Hypothalamus (tissue), 51 donors: ENCODE data around the gene SLC7A10.
A peak's percentile ranks its signal among the peaks of the same experiment; 100 is the strongest.
"Not testable (repeated sequence)": the region's sequence is repeated elsewhere in the genome, so short reads cannot be mapped to it uniquely, and the experiment has no call there.

ENCODE experiments used
- DNase-seq, 51 donors: peaks; one replicate each; lab custom pipeline; 2025; lab: John Stamatoyannopoulos, UW

SLC7A10 gene

DNA sequence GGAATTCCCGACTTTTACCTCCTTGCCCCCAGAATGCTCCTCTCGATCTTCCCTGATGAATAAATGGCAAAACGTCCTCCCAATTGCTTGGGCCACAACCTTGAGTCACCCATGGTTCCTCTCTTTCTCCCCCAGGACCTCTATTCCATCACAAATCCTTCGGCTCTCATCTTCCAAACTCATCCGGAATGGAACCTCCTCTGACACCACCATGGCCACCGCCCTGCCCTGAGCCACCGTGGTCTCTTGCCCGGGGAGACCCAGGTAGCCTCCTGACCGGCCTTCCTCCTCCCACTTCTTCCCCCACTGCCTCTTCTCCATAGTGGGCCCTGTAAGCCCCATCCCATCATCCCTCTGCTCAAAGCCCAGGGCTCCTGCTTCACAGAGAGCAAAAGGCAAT lies 4.9 kb downstream of the SLC7A10 start:
- no peak for DNase-seq

DNA sequence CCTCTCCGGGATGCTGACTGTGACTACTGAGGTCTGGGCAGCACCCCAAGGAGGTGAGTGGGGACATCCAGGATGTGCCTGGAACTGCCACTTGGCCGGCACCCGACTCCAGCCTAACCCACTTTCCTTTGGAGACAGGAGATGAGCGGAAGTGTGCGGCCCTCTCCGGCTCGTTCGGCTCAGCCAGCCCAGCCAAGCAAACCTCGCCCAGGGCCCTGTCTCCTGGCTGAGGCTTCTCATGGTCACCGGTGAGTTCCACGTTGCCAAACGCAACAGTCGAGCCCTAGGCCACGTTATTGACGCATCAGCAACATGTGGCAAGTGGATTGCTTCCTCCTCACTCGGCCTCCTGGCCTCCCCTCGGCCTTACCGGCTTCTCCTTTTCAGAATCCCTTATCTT lies 5.5 kb downstream of the SLC7A10 start:
- no peak for DNase-seq

DNA sequence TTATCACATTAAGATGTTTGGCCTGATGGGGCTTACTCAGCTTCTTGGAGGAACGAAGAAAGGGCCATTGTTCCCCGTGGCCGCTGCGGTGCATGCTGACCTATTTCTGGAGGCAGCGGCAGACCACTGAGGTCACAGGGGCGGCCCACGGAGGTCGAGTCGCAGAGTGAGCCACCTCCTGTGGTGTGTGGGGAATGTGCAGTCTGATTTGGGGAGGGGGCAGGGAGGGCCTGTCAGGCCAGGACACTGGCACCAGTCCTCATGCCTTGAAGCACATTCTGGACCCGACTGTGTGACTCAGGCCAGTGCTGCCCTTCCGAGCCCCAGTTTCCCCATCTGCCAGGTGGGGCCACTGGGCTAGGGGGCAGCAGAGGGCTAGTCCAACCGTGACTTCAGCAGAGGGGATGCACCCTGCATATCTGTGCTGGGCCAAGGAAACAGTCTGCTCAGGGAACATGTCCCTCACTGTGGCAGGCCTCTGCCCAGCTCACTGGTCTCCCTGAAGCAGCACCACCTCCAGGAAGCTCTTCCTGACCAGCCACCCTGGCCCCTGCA lies 6.3 kb downstream of the SLC7A10 start:
- DNase-seq = peak in 9 of 51 donors; percentile 20 to 61 (median 30)

DNA sequence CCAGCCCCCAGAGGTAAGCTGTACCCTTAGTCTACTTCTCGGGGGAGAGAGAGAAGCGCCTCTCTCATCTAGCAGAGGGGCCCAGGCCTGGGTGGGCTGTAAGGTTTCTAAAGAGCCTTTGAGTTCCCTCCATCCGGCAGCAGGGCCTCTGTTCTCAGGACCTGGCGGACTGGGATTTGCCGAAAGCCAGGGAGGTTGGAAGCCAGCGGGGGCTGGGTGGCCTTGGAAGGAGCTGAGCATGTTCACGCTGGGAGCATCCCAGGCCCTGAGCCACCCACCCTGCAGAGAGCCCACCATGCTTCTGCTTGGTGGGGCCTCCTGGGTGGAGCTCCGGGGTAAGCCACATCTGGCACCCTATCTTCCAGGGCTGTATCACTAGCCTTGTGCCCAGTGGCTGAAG lies 7.8 kb downstream of the SLC7A10 start:
- peak in 15 of 51 donors; percentile 22 to 67 (median 35) for DNase-seq

DNA sequence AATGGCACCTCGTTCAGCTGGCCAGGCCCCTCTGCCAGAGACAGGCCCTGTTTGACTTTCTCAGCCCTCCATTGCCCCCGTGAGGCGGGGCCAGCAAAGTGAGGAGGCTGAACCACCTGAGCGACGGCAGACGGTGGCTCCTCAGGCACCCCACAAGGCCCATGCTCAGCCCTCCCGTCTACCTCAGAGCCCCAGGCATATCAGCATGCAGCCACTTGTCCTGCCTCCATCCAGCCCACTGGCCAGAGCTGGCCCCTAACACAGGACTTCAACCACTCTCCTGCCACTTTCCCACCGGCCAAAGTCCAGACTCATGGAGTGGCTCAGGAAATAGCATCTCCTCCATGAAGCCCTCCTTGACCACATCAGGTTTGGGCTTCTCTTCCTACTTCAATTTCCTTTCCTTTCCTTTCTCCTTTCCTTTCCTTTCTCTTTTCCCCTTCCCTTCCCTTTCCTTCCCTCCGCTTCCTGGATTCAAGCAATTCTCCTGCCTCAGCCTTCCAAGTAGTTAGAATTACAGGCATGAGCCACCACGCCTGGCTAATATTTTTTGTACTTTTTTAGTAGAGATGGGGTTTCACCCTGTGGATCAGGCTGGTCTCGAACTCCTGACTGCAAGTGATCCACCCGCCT lies 9.3 kb downstream of the SLC7A10 start:
- DNase-seq = no peak

DNA sequence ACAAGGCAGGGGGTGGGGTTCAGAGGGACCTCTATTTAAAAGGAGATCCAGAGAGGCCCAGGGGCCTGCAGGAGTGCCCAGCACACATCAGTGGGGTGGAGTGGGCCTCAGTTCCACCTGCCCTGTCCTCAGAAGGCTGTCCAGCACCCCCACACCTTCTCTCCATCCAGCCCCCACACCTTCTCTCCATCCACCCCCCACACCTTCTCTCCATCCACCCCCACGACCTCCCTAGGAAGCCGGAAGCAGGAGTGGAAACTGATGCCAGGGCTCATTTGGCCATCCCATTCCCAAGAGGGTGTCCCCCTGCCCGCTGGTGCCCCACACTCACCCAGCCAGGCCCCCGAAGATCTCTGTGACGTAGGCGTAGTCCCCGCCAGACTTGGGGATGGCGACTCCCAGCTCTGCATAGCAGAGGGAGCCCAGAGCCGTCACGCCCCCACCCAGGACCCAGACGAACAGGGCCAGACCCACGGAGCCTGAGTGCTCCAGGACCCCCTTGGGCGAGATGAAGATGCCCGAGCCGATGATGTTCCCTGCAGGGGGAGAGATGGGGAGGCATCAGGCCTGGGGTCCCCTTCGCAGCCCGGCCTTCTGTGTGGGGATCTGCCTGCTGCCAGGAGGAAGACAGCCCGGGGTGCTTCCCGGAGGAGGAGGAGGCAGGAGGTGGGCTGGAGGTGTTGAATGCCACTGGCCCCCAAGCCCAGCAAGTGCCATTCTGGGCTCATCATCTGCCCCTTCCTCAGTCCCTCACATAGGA lies 10.0 kb downstream of the SLC7A10 start:
- no peak for DNase-seq

DNA sequence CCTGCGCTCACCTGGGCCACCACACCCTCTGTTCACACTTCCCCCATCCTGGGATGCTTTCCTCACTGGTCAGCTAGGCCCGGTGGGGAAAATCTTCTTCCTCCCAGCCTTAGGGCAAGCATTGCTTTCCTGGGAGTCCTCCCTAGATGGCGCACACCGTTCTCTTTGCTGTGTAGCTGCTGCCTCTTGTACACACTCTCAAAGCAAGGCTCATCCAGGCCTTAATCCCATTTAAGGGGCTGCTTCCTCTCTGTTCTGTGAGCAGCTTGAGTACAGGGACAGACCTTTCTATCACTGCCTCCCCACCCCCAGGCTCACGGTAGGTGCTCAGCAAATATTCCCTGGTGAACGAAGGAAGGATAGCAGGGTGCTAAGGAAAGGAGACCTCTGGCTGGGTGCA lies 11.1 kb downstream of the SLC7A10 start:
- peak in 2 of 51 donors; percentile 24 to 42 for DNase-seq

DNA sequence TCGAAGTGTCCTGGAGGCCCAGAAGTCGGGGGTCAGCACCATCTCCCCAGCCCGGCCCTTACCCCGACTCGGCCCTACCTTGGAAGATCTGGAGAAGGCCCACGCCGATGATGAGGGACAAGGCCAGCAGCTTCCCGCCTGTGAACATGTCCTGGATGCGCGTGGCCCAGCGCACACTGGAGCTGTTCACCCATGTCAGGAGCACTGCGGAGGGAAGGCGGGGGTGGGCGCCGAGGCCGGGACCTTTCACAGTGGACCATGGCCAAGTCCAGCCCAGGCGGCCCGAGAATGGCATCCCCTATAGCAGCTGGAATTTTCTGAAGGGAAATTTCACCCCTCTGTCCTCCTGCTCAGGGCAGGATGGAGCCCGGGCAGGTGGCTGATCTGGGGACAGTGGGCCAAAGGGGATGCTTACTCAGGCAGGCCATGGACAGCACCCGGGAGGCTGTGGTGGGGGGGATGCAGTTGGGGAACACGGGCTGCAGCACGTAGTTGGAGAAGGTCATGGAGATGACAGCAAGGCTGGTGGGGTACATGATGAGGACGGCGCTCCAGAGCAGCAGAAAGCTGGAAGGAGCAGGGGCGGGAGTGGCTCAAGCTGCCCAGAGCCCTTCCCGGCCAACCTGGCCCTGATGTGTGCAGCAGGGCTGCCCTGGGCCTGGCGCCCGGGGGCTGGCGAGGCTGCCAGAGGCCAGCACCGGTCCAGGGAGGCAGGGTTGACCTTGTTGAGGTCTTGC lies 13.0 kb downstream of the SLC7A10 start:
- DNase-seq = peak in 11 of 51 donors; percentile 14 to 45 (median 27)

DNA sequence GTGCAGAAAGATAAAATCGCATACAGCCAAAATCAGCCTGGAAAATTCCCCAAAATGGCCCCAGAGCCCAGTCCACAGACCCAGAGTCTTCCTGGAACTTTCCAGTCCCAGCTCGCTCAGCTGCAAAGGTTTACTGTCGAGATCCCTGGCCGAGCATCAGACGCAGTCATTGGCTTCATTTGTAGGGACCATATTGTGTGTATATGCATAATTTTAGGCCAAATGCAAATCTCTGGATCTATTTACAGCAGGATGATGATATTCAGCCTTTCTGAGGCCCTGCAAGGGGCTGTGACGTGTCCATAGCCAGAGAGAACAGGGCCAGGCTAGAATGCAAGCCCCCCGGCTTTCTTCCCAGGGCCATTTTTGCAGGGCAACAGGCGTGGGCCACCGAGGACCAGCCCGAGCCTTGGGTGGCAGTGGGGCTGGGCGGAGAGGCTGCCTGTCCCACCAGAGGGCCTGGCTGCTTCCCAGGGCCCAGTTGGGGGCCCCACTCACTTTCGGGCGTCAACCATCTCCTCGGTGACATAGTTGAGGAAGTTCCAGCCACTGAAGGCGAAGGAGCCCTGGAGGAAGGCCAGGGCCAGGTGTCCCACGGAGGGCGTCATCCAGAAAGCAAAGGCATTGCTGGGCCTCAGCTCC lies 13.7 kb downstream of the SLC7A10 start:
- no peak for DNase-seq

DNA sequence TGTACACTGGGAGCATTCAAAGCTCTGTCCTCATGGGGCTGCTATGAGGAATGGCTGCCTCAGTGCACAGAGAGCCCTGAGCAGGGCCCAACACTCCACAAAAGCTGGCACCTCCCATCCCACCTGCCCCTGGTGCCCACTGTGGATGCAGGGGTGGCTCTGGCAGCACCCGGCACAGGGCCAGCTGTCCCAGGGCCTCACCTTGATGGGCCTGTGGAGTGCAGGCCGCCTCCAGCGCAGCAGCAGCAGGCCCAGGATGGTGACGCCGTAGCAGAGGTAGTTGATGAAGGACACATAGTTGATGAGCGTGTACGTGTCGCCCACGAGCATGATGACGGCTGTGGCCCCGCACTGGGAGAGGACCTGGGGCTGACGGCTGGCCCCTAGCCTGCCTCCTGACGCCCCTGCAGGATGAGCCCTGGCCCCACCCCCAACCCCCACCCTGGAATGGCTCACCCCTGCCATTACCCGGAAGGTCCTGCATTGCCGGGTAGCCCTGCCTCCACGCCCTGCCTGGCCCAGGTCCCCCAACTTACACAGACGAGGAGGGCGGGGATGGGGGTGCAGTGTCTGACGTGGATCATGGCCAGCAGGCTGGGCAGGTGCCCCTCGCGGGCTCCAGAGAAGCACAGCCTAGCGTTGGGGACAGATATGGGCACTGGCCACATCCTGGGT lies 15.2 kb downstream of the SLC7A10 start:
- DNase-seq = no peak

DNA sequence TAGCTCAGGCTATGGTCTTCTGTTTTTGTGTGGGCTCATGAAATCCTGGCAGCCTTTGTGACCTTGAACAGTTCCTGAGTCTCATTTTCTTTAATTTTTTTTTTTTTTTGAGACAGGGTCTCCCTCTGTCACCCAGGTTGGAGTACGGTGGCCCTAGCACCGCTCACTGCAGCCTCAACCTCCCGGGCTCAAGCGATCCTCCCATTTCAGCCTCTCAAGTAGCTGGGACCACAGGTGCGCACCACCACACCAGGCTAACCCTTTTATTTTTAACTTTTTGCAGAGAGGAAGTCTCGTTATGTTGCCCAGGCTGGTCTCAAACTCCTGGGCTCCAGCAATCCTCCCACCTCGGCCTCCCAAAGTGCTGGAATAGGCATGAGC lies 15.8 kb downstream of the SLC7A10 start:
- DNase-seq = not testable (repeated sequence)

DNA sequence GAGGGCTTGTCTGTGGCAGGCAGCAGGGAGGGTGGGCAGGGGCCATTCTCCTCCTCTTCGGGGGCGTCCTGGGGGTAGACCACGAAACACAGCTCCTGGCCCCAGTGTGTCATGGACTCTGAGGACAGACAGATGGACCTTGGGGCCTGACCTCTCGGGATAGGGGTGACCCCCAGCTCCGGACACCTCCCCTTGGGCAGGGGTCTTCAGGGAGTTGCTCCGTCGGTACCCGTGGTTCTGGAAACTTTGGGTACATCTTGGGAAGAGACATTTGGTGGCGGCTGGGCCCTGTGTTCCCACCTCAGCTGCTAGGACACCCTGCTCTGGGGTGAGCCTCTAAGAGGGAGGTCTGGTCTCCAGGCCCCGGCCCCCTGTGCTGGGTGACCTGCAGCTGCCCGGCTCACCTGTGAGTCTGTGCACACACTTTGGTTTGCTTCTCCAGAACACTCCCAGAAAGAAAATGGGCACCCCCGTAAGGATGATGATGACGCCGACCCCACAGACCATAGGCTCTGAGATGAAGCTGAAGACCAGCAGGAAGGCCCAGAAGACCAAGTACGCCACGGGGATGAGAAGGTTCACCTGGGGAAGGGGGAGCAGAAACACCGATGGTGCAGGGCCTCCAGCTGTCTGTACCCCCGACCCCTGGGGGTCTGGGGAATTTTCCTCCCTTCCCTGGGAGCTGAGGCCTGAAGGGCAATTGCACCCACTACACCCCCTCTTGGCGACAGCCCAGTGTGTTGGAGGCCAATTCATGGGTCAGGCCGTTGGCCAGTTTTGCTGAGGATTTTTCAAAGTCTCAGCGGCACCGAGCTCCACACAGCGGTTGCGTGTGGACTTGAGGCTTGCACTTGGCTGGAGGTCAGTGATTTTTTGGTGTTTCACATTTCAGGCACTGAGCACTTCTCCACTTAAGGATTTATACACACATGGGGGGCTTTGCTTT lies 16.5 kb downstream of the SLC7A10 start:
- DNase-seq = peak in 13 of 51 donors; percentile 15 to 51 (median 28)

DNA sequence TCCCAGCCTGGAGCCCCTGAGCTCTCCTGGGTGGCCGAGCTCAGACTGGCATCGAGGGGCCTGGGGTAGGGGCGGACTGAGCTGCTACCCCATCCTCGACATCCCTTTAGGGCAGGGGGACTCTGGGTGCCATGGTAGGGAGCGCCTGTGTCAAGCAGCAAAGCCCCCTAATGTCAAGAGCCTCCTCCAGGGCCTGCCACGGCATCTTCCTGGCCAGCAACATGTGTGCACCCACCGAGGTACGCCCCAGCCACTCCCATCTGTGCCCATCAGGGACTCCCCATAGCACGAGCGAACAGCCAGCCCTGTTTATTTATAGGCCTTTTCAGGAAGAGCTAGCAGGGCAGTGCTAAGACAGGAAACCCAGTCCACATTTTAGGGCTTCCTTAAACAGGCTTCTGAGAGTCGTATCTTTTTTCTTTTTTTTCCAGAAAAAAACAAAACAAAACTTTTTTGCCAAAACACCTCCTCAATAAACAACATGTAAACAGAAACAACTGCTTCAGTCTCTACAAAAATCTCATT lies 17.2 kb downstream of the SLC7A10 start:
- no peak for DNase-seq

DNA sequence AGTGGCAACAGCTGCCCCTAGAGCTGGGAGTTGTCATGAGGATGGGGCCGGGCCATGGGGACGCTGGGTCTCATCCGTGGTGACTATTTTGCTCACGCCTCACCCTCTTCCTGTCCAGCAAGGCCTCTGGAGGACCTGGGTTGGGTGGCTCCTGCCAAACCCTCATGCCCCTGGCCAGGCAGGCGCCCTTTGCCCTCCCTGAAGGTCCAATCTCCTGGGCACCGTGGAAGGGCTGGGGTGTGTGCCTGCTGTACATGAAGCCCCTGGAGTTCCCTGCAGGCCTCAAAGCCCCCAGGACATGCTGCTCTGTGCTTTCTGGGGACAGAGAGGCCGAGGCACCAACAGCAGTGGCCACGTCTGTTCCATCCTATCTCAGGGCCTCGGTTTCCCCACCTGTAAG lies 17.7 kb downstream of the SLC7A10 start:
- no peak for DNase-seq

DNA sequence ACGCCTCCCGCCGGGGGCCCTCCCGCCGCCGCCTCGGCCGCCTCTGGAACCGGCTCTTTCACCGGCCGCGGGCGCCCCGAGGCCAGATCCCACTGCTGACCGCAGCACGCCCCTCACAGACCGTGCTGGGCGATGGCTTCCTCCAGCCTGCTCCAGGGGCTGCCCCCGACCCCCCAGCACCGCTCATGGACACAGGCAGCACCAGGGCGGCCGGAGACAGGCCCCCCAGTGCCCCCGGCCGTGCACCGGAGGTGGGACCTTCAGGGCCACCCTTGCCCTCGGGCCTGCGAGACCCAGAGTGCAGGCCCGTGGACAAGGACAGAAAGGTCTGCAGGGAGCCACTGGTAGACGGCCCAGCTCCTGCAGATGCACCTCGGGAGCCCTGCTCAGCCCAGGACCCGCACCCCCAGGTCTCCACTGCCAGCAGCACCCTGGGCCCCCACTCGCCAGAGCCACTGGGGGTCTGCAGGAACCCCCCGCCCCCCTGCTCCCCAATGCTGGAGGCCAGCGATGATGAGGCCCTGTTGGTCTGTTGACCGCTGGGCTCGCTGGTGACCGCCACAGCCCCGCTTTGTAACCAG lies 18.5 kb downstream of the SLC7A10 start:
- no peak for DNase-seq

DNA sequence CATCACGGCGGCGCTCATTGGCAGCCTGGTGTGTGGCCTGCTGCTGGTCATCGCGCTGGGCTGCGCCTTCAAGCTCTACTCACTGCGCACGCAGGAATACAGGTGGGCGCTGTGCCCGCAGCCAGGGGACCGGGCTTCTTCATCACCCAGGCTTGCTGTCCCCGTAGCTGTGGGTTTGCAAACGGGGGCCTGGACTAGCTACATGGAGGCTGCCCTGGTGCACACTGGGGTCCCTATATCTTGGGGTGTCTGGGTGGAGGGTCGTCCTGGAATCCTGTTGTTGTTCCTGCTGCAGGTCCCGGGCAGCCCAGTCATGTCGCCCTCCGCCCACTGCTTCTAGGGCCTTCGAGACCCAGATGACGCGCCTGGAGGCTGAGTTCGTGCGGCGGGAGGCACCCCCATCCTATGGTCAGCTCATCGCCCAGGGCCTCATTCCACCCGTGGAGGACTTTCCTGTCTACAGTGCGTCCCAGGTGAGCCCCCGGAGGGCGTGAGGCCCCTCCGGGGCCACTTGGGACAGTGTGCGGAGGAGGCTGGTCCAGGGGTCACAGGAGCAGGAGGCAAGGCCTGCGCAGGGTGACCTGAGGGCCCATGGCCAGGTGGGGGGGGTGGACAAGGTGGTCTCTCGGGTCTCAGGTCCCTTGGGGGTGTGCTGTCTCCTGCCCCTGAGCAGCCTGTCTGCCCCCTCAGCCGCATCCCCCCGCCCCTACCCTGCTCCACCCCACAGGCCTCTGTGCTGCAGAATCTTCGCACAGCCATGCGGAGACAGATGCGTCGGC lies 19.2 kb downstream of the SLC7A10 start:
- DNase-seq = no peak

DNA sequence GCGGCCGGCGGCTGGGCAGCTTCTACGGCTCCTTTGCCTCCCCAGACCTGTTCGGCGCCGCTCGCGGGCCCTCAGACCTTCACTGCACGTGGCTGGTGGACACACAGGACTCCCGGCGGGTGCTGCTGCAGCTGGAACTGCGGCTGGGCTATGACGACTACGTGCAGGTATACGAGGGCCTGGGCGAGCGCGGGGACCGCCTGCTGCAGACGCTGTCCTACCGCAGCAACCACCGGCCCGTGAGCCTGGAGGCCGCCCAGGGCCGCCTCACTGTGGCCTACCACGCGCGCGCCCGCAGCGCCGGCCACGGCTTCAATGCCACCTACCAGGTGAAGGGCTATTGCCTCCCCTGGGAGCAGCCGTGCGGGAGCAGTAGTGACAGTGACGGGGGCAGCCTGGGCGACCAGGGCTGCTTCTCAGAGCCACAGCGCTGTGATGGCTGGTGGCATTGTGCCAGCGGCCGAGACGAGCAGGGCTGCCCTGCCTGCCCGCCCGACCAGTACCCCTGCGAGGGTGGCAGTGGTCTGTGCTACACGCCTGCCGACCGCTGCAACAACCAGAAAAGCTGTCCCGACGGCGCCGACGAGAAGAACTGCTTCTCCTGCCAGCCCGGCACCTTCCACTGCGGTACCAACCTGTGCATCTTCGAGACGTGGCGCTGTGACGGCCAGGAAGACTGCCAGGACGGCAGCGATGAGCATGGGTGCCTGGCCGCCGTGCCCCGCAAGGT lies 20.0 kb downstream of the SLC7A10 start:
- DNase-seq = no peak
